Upper lobe of right lung (tissue), 1 donor: ENCODE results near the gene CLBA1. TPM values are rescaled to one million over a fixed set of nuclear protein-coding genes. Genes with fewer than 3 reads are reported as not detected.

Source experiments
- ATAC-seq: fragments of 200-7000 bp; cut with Tn5 transposase; one replicate; pipeline ENCODE4 v1.9.1; 2020; ENCODE audit warnings: mild to moderate bottlenecking, moderate library complexity
- DNase-seq: peaks from one replicate; pipeline ENCODE4 v3.0.0-alpha.2; 2020
- H3K27ac ChIP-seq: fragments of 200-600 bp; one replicate; pipeline ENCODE4 v1.8.0; 2022
- H3K27me3 ChIP-seq: fragments of 200-600 bp; one replicate; pipeline ENCODE4 v1.8.0; 2022; ENCODE audit warnings: mild to moderate bottlenecking
- H3K36me3 ChIP-seq: fragments of 200-600 bp; one replicate; pipeline ENCODE4 v1.8.0; 2022
- H3K4me1 ChIP-seq: fragments of 200-600 bp; one replicate; pipeline ENCODE4 v1.8.0; 2022
- H3K4me3 ChIP-seq: fragments of 200-600 bp; one replicate; pipeline ENCODE4 v1.8.0; 2022; ENCODE audit warnings: mild to moderate bottlenecking
- H3K9me3 ChIP-seq: fragments of 200-600 bp; one replicate; pipeline ENCODE4 v1.8.0; 2022
- CTCF ChIP-seq: fragments of 200-600 bp; IDR thresholded peaks from one replicate; pipeline ENCODE4 v1.8.0; 2022; ENCODE audit warnings: antibody characterized with exemption
- intact Hi-C: fragments of 100-400 bp; cut with DNase I; formaldehyde crosslinking; loops from one replicate; pipeline ENCODE4 v1.11.0; 2022
- total RNA-seq: library from RNA; stranded (reverse); fragmentation: NEBNext Ultra II Directional; extraction: Animal tissue kit (Norgen Biotek cat#: 25700); gene quantifications from one replicate; pipeline ENCODE4 v1.2.1, GENCODE V29; 2021
- donor health status: DM: no; HTN: yes; CAD: no; lungs with severe emphysema.

CLBA1 gene
- total RNA-seq, 1 donor from 2014 or later, result 6.9 TPM

- Histone ChIP-seq H3K4me3 (no peak overlapping the region), H3K9me3 (no peaks in the 10 kb centered on the region), H3K27ac (no peak overlapping the region), H3K4me1 (peaks cover 12% of the 10 kb centered on the region), H3K27me3 (no peaks in the 10 kb centered on the region), H3K36me3 (no peaks in the 10 kb centered on the region)
- TF ChIP-seq CTCF, result no peak
- ATAC-seq, result no peak
- intact Hi-C loops, result no loop called here
- DNase-seq, result no peak
Measured at GRCh38 chr14:104989951-104990303, 4.3 kb downstream of the CLBA1 start.

- Histone ChIP-seq H3K4me3 (no peak overlapping the region), H3K27ac (no peak overlapping the region), H3K4me1 (peaks cover 5% of the 10 kb centered on the region), H3K27me3 (no peaks in the 10 kb centered on the region), H3K9me3 (no peaks in the 10 kb centered on the region), H3K36me3 (no peaks in the 10 kb centered on the region)
- no peak for DNase-seq
- intact Hi-C loops, result no loop called here
- no peak for ATAC-seq
- TF ChIP-seq CTCF, result no peak
Measured at GRCh38 chr14:104991896-104992230, 6.3 kb downstream of the CLBA1 start.

- no peaks in the 10 kb centered on the region for H3K4me1 ChIP-seq
- no peak for DNase-seq
- no peak for ATAC-seq
- no peaks in the 10 kb centered on the region for H3K9me3 ChIP-seq
- no peaks in the 10 kb centered on the region for H3K36me3 ChIP-seq
- H3K27me3 ChIP-seq, result no peaks in the 10 kb centered on the region
- intact Hi-C loops, result no loop called here
- H3K27ac ChIP-seq, result no peak overlapping the region
- H3K4me3 ChIP-seq, result no peak overlapping the region
- TF ChIP-seq CTCF, result no peak
Measured at GRCh38 chr14:104992501-104992900, 6.9 kb downstream of the CLBA1 start.

- DNase-seq, result no peak
- Histone ChIP-seq H3K27me3 (no peaks in the 10 kb centered on the region), H3K9me3 (no peaks in the 10 kb centered on the region), H3K27ac (no peak overlapping the region), H3K36me3 (no peaks in the 10 kb centered on the region), H3K4me1 (no peaks in the 10 kb centered on the region), H3K4me3 (no peak overlapping the region)
- intact Hi-C loops, result no loop called here
- no peak for TF ChIP-seq CTCF
- no peak for ATAC-seq
Measured at GRCh38 chr14:104993306-104993705, 7.7 kb downstream of the CLBA1 start.

GRCh38 chr14:104993808-104994591, 8.4 kb downstream of the CLBA1 start:
- intact Hi-C loops, result no loop called here
- no peak for DNase-seq
- H3K4me3 ChIP-seq, result no peak overlapping the region
- no peaks in the 10 kb centered on the region for H3K9me3 ChIP-seq
- no peaks in the 10 kb centered on the region for H3K27me3 ChIP-seq
- no peaks in the 10 kb centered on the region for H3K4me1 ChIP-seq
- no peaks in the 10 kb centered on the region for H3K36me3 ChIP-seq
- no peak overlapping the region for H3K27ac ChIP-seq
- no peak for ATAC-seq
- no peak for TF ChIP-seq CTCF

GRCh38 chr14:104994978-104995377, 9.4 kb downstream of the CLBA1 start:
- H3K4me1 ChIP-seq, result no peaks in the 10 kb centered on the region
- H3K36me3 ChIP-seq, result no peaks in the 10 kb centered on the region
- no peaks in the 10 kb centered on the region for H3K9me3 ChIP-seq
- H3K27ac ChIP-seq, result no peak overlapping the region
- H3K4me3 ChIP-seq, result no peak overlapping the region
- DNase-seq (no peak), ATAC-seq (no peak)
- intact Hi-C loops, result no loop called here
- H3K27me3 ChIP-seq, result no peaks in the 10 kb centered on the region
- TF ChIP-seq CTCF, result no peak
